ENCODE results near the gene RPL37A. TPM values are rescaled to one million over a fixed set of nuclear protein-coding genes. Genes with fewer than 3 reads are reported as not detected.

Gene RPL37A
- total and polyA plus RNA-seq, 9 of the 15 experiments (the other 6 are each of a cell fraction or from before 2014, with no cell fraction given) = 1,938 to 3,349 (median 2,436) TPM

DNA sequence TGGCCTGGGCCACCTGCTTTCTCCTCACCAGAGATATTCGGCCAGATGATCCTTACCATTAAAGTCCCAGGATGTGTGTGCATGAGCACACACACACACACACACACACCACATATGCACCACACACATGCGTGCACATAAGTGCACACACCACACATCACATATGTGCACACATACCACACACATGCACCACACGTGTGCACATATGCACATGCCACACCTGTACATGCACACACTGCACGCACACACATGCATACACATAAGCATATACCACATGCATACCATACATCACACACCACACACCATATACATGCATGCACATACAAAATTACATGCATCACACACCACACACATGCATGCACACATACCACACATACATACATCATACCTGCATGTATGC lies 38.7 kb downstream of the RPL37A start:
- POLR2A ChIA-PET = no interaction called here
- WGBS (ENCODE audit: insufficient coverage, low coverage, missing lambda C conversion rate) = 8% methylated on average over 4 of the region's 4 CpGs

More for the DNA sequence above, 38.7 kb downstream of the RPL37A start:
- H3K9ac ChIP-seq (ENCODE audit: insufficient read depth in 1 of 2, low read depth in 2 of 2, low read length in 2 of 2) = no peak overlapping the region
- no peak overlapping the region for H3K4me3 ChIP-seq
- H3K27me3 ChIP-seq (ENCODE audit: control insufficient read depth in 2 of 2, insufficient read depth in 2 of 2, low read length in 2 of 2) = peaks cover 0 to 26% of the 10 kb centered on the region in 2 experiments; a peak in 2 of 5 replicates
- H2AFZ ChIP-seq (ENCODE audit: low read depth, low read length) = no peak overlapping the region
- H3K4me2 ChIP-seq (ENCODE audit: insufficient read depth, low read length) = no peak overlapping the region
- FAIRE-seq = no peak
- no peaks in the 10 kb centered on the region for H3K79me2 ChIP-seq (ENCODE audit: control insufficient read depth, insufficient read depth, low read length)
- no peaks in the 10 kb centered on the region for H4K20me1 ChIP-seq (replicated peaks; ENCODE audit: control insufficient read depth, insufficient read depth, low read length)
- in situ Hi-C loops (cut with MboI) (loop anchor here (25.0 kb wide), 1 partner anchor 975 kb away; no protein-coding TSS in a partner anchor), intact Hi-C loops (cut with micrococcal nuclease) (no loop called here)
- H3K4me1 ChIP-seq (replicated peaks in 1 of 2; ENCODE audit: control insufficient read depth in 2 of 2, insufficient read depth in 2 of 2, low read length in 2 of 2) = no peaks in the 10 kb centered on the region; a peak in 1 of 5 replicates
- H3K36me3 ChIP-seq (ENCODE audit: control insufficient read depth, insufficient read depth, low read length) = no peaks in the 10 kb centered on the region
- CTCF ChIA-PET (ENCODE audit: low intra/inter-chr PET ratio) = no interaction called here
- TF ChIP-seq KDM5B (IDR thresholded peaks at IDR 0.05; ENCODE audit: insufficient replicate concordance, low read depth, low read length) = no peak
- TF ChIP-seq STAG1 (CRISPR knock-in tag; IDR thresholded peaks at IDR 0.05; ENCODE audit: borderline replicate concordance) = no peak
- no peak for TF ChIP-seq ZNF77 (CRISPR knock-in tag; IDR thresholded peaks at IDR 0.05)
- no peak for TF ChIP-seq ZBTB1 (CRISPR knock-in tag; IDR thresholded peaks at IDR 0.05; ENCODE audit: borderline replicate concordance, low read depth)
- no peak for TF ChIP-seq KLF10 (CRISPR knock-in tag; IDR thresholded peaks at IDR 0.05)
- TF ChIP-seq CBFB (CRISPR knock-in tag; IDR thresholded peaks at IDR 0.05) = no peak
- no peak for TF ChIP-seq LARP7 (IDR thresholded peaks at IDR 0.05)
- no peak for TF ChIP-seq SAFB2 (IDR thresholded peaks at IDR 0.05; ENCODE audit: borderline replicate concordance, low read depth, low read length, severe bottlenecking)
- TF ChIP-seq CAMTA2 (CRISPR knock-in tag; conservative IDR thresholded peaks at IDR 0.05) = no peak
- TF ChIP-seq FOXK1 (CRISPR knock-in tag; IDR thresholded peaks at IDR 0.05; ENCODE audit: borderline replicate concordance) = no peak
- no peak for TF ChIP-seq ZSCAN29 (IDR thresholded peaks at IDR 0.05)
- TF ChIP-seq CBX1 (IDR thresholded peaks at IDR 0.05; ENCODE audit: low read depth) = no peak
- TF ChIP-seq SP2 (IDR thresholded peaks at IDR 0.05; ENCODE audit: extremely low read depth, low read depth, low read length, poor library complexity, severe bottlenecking) = no peak
- TF ChIP-seq CEBPG (CRISPR knock-in tag; IDR thresholded peaks at IDR 0.05) = no peak
- no peak for TF ChIP-seq CEBPG (tag; conservative IDR thresholded peaks at IDR 0.05 in 1 of 2, IDR thresholded peaks at IDR 0.05 in 1 of 2)
- TF ChIP-seq CEBPB (tag; IDR thresholded peaks at IDR 0.05) = no peak
- no peak for TF ChIP-seq KLF13 (tag; IDR thresholded peaks at IDR 0.05; ENCODE audit: borderline replicate concordance, low read depth)
- TF ChIP-seq POLR2AphosphoS2 (IDR thresholded peaks at IDR 0.05; ENCODE audit: low read length) = no peak
- H3K9me1 ChIP-seq (ENCODE audit: control insufficient read depth, insufficient read depth, low read length) = no peaks in the 10 kb centered on the region
- no peaks in the 10 kb centered on the region for H3K9me3 ChIP-seq (replicated peaks; ENCODE audit: control insufficient read depth, insufficient read depth, low read depth, low read length)
- no TSS peak for BruUV-seq (replicated peaks)
- H3K27ac ChIP-seq (ENCODE audit: extremely low read depth, low read depth, low read length) = no peak overlapping the region
- no peak for ATAC-seq
- DNase-seq (ENCODE audit: extremely low read depth in 1 of 4, low spot score in 3 of 4) = no peak
